NCI-H128 (cell line): ENCODE data around the gene TMC8.
"Not testable (repeated sequence)": the region's sequence is repeated elsewhere in the genome, so short reads cannot be mapped to it uniquely, and the experiment has no call there.

Source experiments
- DNase-seq: peaks from one replicate; lab custom pipeline; 2025; ENCODE audit not compliant: unreplicated experiment; lab: John Stamatoyannopoulos, UW

TMC8 gene, protein sequence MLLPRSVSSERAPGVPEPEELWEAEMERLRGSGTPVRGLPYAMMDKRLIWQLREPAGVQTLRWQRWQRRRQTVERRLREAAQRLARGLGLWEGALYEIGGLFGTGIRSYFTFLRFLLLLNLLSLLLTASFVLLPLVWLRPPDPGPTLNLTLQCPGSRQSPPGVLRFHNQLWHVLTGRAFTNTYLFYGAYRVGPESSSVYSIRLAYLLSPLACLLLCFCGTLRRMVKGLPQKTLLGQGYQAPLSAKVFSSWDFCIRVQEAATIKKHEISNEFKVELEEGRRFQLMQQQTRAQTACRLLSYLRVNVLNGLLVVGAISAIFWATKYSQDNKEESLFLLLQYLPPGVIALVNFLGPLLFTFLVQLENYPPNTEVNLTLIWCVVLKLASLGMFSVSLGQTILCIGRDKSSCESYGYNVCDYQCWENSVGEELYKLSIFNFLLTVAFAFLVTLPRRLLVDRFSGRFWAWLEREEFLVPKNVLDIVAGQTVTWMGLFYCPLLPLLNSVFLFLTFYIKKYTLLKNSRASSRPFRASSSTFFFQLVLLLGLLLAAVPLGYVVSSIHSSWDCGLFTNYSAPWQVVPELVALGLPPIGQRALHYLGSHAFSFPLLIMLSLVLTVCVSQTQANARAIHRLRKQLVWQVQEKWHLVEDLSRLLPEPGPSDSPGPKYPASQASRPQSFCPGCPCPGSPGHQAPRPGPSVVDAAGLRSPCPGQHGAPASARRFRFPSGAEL

DNA sequence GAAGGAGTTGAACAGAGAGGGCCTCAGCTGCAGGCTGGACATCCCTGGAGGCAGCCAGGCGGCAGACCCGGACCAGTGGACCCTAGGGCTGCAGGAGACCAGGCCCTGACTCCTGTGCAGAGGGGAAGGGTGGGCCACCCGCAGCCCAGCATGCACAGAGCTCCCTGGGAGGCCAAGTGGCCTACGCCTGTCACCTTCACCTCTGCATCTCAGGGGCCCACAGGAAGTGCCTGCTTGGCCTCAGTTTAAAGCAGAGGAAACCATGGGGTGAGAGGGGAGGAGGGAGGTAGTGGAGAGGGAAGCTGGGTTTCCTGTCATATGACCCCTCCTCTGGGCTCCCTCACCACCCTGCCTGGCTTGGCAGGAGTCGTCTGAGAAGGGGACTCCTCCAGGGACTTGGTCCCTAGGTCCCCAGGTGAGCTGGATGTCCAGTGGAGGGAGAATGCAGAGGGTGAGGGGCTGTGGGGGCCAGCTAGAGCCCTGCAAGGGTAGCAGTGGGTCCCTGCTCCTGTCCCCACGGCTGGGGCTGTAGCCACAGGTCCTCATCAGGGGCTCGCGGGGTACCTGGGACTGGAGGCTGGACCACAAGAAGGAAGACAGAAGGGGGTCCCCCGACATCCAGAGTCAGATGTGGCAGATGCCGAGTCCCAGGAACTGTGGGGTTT lies at the start of gene TMC8:
Gene TMC8 (plus strand): TSS at position 335 of the 665 bp plus-strand sequence. CDS start 818 bp downstream, outside the sequence.
- DNase-seq = no peak

- no peak for DNase-seq
Measured at GRCh38 chr17:78081551-78081950, 49.0 kb upstream of the TMC8 start.

DNA sequence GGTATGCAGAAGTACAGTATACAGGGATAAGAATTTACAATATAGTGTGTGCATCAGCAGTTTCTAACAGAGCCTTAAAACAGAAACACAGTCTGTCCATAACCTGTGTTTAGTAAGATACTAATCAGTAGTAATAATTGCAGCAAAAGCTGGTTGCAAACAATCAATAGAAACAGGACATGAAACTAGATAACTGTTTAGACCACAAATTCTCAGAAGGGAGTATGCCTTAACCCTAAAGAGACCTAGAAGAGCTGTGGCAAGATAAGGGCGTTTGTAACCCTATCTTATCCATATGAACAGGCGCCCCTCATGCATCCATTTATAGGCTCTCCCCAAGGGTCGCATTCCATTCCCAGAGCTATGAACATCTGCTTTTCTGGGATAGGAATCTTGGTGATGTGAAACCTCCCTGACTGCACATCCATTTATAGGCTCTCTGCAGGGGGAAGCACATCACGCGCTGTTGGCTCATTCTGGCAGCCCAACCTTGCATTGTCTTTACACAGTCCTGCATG lies 48.2 kb upstream of the TMC8 start:
- DNase-seq = not testable (repeated sequence)

- DNase-seq = no peak
Measured at GRCh38 chr17:78082988-78083387, 47.6 kb upstream of the TMC8 start.

DNA sequence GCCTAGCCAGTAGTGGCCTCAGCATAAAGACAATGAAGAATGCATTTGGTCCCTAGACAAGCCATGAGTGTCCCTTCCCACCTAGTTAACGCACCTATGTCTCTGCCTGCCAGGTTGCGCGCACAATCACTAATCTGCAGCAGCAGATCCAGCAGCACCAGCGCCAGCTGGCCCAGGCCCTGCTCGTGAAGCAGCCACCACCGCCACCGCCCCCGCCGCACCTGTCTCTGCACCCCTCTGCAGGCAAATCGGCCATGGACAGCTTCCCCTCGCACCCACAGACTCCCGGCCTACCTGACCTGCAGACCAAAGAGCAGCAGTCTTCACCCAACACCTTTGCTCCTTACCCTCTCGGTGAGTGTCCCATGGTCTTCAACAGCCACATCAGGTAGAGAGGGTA lies 43.8 kb upstream of the TMC8 start:
- no peak for DNase-seq

DNA sequence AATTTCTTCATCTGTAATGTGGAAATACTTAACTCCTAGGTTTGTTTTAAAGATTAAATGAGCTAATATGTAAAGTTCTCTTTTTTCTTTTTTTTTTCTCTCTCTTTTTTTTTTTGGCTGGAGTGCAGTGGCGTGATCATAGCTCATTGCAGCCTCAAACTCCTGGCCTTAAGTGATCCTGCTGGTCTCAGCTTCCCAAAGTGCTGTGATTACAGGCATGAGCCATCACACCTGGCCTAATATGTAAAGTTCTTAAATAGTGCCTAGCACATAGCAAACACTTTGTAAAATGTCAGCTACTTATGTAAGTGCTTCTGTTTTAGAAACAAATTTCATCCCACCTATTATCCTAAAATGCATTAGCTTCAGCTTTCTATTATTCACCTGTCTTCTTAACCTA lies 42.0 kb upstream of the TMC8 start:
- DNase-seq = no peak

GRCh38 chr17:78089576-78090281 lies 40.8 kb upstream of the TMC8 start:
- no peak for DNase-seq

- DNase-seq = no peak
Measured at GRCh38 chr17:78092794-78093324, 37.7 kb upstream of the TMC8 start.

- DNase-seq = no peak
Measured at GRCh38 chr17:78095035-78095434, 35.5 kb upstream of the TMC8 start.

DNA sequence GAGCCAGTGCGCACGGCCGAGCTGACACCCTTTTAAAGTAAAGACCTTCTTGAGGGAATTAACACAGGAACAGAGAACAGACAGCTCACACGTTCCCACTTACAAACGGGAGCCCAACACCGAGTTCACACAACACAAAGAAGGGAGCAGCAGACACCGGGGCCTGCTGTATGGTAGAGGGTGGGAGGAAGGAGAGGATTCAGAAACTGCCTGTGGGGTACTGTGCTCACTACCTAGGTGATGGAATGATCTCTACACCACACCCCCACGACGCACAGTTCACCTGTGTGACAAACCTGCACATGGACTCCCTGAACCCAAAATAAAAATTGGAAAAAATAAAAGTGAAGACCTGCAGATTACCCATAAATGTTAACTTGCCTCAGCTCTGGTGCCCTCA lies 34.5 kb upstream of the TMC8 start:
- no peak for DNase-seq

- no peak for DNase-seq
Measured at GRCh38 chr17:78101112-78101511, 29.5 kb upstream of the TMC8 start.

GRCh38 chr17:78101542-78101941 lies 29.0 kb upstream of the TMC8 start:
- DNase-seq = no peak

- DNase-seq = no peak
Measured at GRCh38 chr17:78103311-78103710, 27.3 kb upstream of the TMC8 start.

GRCh38 chr17:78104540-78104941 lies 26.0 kb upstream of the TMC8 start:
- DNase-seq = no peak

DNA sequence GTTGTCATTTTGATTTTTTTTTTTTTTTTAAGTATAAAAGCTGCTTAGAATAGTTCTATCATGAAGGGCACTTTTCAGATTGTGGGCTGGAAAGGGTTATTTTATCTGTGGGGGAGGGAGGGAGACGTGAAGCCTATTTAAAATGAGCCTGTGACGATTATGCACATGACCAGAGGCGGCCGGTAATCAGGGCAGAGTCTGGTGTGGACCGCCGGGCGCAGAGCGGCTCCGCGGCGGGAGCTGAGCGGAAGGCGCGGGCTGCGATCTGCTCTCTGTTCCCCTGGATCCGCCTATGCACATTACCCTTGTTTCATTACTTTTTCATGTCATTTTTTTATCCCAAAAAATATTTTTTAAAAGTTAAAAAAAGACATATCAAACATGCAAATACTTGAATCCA lies 25.5 kb upstream of the TMC8 start:
- no peak for DNase-seq

GRCh38 chr17:78105551-78105950 lies 25.0 kb upstream of the TMC8 start:
- DNase-seq = no peak

GRCh38 chr17:78106211-78106610 lies 24.4 kb upstream of the TMC8 start:
- DNase-seq = no peak

GRCh38 chr17:78107457-78107856 lies 23.1 kb upstream of the TMC8 start:
- DNase-seq = no peak

GRCh38 chr17:78107976-78108725 lies 22.4 kb upstream of the TMC8 start:
- no peak for DNase-seq
